ENCODE measurements around the gene MAP4K4.

MAP4K4 gene

DNA sequence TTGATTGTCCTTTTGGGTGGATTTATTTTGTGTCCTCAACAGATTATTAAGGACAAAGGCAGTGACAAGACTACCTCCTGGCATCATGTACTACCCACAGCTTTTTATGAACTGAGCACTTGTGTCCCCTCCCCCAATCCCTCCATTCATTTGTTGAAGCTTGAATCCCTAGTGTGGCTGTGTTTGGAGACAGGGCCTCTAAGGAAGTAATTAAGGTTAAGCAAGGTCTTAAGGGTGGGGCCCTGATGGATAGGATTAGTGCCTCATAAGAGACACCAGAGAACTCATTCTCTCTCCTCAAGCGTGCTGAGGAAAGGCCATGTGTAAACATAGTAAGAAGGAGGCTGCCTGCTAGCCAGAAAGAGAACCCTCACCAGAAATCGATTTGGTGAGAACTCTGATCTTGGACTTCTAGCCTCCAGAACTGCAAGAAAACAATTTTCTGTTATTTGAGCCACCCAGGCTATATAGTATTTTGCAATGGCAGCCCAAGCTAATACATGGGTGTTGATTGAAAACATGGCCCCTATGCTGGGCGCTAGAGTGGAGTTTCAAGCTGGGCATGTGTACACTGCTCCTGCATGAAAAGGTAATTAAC is 3.4 kb upstream of the MAP4K4 start:
- no peak for DNase-seq

DNA sequence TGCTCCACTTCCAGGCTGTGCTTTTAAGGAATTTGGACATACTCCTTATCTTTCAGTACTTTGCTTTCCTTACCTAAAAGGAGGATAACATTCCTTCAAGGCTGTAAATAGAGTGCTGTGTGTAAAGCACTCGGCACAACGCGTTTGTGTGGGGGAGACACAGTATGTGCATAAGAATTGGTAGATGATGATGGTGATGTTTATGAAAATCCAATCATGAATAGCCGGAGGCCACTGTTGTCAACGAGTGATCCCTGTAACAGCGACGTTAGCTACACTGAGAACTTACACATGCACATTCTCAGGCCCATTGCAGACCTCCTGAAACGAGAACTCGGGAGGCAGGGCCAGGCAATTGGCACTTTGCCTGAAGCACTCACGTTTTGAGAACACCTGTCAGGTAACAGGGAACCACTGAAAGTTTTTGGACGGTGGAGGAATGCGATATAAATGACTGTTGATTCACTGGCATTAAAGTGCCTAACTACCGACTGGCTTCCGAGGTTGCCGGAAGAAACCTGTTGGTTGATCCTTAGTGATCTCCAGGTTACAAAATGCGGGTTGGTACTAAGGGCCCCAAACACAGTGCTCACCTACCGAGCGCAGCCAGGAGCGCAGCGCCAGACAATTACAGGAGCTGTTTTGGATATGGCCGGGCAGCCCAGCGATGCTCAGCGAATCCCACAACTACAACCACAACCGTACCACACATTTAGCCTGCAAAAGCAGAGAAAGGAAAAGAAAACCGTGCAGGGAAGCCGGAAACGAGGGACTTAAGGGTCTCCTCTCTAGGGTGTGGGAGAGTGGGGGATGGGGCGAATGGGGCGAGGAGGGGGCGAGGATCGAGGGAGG is 1.0 kb upstream of the MAP4K4 start:
- DNase-seq, result no peak

GRCh38 chr2:101698014-101698843 is 722 bp downstream of the MAP4K4 start:
- DNase-seq, result no peak

GRCh38 chr2:101698844-101699754 is 1.6 kb downstream of the MAP4K4 start:
- no peak for DNase-seq

DNA sequence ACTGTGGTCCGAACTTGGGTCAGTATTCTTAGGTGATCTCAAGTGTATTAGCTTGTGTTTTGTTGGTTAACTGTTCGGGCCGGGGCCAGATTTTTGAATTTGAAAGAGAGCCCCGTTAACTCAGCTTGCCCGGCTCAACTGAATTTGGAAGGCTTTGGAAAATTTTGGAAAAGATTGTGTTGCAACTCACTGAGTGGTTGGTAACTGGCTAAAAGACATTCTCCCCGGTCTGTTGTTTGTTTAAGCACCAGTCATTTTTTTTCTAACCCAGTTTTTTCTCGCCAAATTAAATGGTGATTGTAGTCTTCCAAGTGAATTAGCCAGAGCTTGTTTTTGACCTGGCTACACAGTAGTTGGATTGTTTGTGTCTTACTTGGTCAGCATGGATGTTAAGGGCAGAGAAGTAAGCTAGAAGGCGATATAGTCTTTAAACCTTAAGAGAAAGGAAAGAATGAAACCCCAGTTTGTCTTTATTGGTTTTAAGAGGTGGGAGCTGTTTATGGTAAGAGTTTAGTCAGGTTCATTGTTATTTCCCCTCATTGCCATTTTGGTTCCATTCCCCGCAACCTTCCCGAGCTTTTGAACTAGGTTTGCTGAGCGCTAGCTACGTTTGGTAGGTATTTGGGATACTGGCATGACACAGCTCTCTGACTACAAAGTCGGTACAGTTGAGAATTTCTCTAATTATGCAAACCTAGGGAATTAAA is 2.4 kb downstream of the MAP4K4 start:
- no peak for DNase-seq

DNA sequence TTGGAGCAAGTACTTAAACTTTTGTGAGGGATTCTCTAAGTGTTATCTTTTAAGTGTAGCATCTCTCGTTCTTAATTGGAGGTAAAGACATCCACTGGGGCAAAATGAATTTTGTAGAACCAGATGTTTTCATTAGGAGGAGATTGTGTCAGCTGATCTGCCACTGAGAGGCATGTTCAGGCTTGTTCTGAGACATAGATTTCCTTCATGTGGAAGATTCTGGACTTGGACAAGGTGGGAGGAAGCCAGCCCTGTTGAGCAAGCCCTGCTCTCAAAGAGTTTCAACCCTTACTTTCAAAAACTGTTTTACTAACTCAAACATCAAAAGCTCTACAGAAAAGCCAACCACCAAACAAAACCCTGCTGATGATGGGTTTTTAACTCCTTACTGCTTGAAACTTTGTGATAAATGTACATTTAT is 6.5 kb downstream of the MAP4K4 start:
- DNase-seq, result no peak

DNA sequence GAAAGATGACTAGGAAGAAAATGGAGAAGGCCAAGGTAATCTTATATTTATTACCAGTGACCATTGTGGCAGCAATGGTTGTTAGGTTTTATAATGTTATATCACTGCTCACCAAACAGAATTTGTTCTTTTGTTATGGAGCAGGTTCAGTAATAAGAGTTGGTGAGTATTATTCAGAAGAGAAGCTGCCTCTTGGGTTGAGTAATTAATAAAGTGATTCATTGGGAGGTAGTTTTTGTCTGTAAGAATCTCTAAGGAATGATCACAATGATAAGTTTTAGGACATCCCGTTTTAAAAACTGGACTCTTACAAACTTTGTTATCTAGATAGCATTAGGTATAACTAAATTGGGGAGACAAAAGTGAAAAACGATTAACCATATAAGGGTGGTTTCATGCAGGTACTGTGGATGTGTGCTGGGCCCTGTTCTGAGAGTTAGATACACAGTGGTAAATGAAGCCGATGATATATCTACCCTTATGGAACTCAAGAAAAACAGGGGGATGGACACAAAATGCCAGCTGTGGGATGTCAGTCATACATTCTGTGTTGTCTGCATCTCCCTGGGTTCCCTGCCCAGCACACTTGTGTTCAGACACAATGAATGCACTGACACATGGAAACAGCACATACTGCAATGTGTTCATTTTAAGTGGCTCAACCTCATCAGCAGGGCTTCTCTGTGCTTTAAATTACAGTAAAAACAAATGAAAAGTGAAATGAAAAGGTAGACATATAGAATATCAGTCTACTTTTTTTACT is 7.5 kb downstream of the MAP4K4 start:
- DNase-seq, result no peak

GRCh38 chr2:101706121-101706818 is 8.8 kb downstream of the MAP4K4 start:
- no peak for DNase-seq

- DNase-seq, result peak in 1 of 2 donors; percentile 52
Observed at GRCh38 chr2:101706819-101707177, 9.3 kb downstream of the MAP4K4 start.

- no peak for DNase-seq
Observed at GRCh38 chr2:101710036-101710435, 12.5 kb downstream of the MAP4K4 start.

DNA sequence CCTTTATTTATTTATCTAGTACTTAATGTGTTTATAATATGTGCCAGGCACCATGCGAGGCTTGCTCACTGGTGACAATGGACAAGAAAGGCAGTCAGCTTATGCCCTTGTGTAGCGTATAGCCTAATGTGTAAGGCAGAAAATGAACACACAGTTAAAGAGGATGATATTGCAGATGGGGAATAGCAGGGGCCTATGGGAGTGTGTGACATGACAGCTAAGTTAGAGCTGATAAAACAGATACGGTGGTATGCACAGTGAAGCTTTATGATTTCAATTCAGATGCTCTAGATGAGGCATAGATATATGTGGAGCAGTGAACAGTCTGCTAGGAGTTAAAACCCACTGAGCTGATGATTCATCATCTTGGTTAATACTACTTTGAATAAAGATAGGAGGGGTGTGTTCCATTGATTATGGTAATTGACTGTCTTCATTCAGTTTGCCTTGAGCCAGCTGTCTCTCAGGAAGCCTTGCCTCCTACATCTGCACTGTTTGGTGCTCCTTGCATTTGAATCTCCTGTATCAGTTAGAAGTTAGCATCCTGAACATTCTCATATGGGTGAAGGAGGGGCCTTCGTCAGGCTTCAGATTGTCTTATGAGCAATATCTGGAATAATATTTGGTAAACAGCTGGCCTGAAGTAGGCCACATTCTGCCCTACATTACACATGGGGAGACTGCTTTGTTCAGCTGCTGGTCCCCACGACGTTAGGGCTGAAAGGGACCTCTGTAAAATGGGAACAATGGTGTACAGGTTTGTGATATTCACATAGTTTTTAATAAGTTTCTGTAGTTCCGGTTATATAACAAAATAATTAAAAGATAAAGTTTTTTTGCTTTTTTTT is 13.2 kb downstream of the MAP4K4 start:
- no peak for DNase-seq

GRCh38 chr2:101714118-101714517 is 16.6 kb downstream of the MAP4K4 start:
- peak in 1 of 2 donors; percentile 26 for DNase-seq

GRCh38 chr2:101717071-101717845 is 19.8 kb downstream of the MAP4K4 start:
- DNase-seq, result no peak

DNA sequence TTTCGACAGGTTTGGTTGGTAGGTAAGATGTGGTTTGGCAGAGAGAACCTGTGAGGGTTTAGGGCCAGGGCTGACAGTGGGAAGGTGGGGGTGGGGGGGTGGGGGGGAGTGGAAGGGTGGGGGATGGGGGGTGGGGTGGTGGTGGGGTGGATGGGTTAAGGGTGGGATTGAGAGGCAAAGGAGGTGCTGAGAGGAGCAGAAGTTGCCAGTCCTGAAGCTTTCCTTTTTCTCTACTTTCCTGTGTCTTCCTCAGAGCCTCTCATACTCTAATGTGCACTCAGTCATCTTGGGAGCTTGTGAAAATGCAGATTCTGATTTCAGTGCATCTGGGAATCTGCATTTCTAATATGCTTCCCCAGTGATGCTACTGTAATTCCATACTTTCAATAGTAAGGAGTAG is 21.0 kb downstream of the MAP4K4 start:
- DNase-seq, result no peak

DNA sequence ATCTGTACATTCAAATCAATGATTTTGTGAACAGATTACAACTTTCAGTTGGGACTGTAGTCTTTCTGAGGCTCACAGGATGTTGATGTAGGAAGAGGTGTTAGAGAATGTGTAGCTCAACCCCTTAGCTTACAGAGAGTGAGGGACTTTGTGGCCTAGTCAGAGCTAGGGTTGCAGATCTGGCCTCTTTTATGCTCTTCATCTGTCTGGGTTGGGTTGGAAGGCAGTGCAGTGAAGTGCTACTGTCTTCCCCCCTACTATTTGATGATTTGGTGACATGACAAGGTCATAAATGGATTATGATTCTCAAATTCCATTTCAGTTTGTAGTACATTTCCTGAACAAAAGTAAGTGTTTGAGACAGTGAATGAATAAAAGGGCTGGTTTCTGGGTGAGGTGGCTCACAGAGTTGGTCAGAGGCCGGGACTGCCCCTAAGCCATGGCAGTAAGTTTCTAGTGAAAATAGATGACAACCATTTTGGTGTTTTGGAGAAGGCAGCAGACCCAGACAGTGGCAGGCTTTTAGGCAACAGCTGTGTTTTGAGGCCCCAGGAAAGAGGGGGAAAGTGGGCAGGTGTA is 21.6 kb downstream of the MAP4K4 start:
- no peak for DNase-seq

- DNase-seq, result no peak
Observed at GRCh38 chr2:101720732-101721131, 23.2 kb downstream of the MAP4K4 start.

DNA sequence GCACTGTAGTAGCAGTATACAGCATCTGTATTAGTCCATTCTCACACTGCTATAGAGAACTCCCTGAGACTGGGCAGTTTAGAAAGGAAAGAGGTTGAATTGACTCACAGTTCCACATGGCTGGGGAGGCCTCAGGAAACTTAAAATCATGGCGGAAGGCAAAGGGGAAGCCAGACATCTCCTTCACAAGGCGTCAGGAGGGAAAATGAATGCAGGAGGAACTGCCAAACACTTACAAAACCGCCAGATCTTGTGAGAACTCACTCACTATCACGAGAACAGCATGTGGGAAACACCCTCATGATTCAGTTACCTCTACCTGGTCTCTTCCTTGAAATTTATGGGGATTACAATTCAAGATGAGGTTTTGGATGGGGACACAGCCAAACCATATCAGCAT is 25.4 kb downstream of the MAP4K4 start:
- no peak for DNase-seq

Measured in bone marrow (tissue), 2 donors.